ENCODE data around the gene MAP1S. TPM values are rescaled to one million over a fixed set of nuclear protein-coding genes. Genes with fewer than 3 reads are reported as not detected.

MAP1S gene
- total RNA-seq, 4 donors from 2014 or later: 23.4 to 39.3 (median 31.2) TPM

DNA sequence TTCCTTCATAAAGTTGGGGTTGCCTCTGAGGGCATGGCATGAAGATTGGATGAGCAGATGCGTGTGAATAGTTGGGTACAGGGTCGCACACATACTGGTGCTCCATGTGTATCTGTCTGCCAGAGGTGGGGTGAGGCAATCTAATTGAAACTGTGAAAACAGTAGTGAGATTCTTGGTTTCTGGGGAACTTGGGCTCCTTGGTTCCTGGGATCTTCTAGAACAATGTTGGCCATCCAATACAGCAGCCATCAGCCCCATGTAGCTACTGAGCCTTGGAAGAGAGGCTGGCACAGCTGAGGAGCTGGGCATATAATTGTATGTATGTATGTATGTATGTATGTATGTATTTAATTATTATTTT is 32.6 kb downstream of the MAP1S start:
- no peaks in the 10 kb centered on the region for H3K36me3 ChIP-seq
- TF ChIP-seq EP300 (IDR thresholded peaks at IDR 0.05): no peak
- TF ChIP-seq, protein P1, sequence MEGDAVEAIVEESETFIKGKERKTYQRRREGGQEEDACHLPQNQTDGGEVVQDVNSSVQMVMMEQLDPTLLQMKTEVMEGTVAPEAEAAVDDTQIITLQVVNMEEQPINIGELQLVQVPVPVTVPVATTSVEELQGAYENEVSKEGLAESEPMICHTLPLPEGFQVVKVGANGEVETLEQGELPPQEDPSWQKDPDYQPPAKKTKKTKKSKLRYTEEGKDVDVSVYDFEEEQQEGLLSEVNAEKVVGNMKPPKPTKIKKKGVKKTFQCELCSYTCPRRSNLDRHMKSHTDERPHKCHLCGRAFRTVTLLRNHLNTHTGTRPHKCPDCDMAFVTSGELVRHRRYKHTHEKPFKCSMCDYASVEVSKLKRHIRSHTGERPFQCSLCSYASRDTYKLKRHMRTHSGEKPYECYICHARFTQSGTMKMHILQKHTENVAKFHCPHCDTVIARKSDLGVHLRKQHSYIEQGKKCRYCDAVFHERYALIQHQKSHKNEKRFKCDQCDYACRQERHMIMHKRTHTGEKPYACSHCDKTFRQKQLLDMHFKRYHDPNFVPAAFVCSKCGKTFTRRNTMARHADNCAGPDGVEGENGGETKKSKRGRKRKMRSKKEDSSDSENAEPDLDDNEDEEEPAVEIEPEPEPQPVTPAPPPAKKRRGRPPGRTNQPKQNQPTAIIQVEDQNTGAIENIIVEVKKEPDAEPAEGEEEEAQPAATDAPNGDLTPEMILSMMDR (IDR thresholded peaks at IDR 0.05): no peak
- no peak for TF ChIP-seq POLR2A (IDR thresholded peaks at IDR 0.05)
- peak overlapping the region in 2 of 4 donors; percentile 21 to 31 for H3K4me3 ChIP-seq
- DNase-seq (ENCODE audit: low spot score in 2 of 2): no peak
- H3K27me3 ChIP-seq: peaks cover 0 to 14% of the 10 kb centered on the region in 2 donors
- 77 to 89% methylated on average over 2 of the region's 2 CpGs for WGBS, 2 donors
- H3K27ac ChIP-seq: peak overlapping the region in 3 of 4 donors; percentile 60 to 77 (median 61)
- H3K4me1 ChIP-seq: peaks cover 0 to 18% (median 7%) of the 10 kb centered on the region in 4 donors
- no peaks in the 10 kb centered on the region for H3K9me3 ChIP-seq

DNA sequence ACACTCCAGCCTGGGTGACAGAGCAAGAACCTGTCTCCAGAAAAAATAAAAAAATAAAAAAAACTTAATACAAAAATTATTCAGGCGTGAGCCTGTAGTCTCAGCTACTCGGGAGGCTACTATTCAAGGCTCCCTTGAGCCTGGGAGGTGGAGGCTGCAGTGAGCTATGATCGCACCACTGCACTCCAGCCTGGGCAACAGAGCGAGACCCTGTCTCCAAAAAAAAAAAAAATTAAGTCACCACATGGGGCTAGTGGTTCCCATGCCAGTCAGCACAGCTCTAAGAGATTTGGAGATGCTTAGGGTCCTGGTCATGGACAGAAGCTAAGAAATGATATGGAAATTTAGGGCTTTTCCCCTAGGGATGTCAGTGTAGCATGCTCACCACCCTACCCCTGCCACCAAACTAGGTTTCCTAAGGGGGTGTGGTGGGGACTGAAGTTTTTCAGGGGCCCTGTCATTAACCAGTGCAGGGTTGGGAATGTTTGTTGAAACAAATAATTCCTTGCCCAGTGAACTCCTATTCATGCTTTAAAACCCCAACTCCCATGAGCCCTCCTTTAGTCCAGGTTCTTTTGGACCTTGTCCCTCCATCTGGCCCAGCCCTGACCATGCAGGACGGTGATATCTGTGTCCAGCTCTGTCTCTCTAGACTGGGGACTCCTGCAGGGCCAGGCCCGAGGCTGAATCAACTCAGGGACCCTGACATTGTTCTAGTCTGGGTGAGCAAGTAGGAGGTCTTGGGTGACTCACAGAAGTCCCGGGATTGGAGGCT is 33.8 kb downstream of the MAP1S start:
- Histone ChIP-seq H3K4me3 (no peak overlapping the region), H3K27me3 (peaks cover 0 to 5% of the 10 kb centered on the region in 2 donors), H3K36me3 (no peaks in the 10 kb centered on the region), H3K9me3 (no peaks in the 10 kb centered on the region), H3K27ac (no peak overlapping the region), H3K4me1 (peaks cover 0 to 14% (median 4%) of the 10 kb centered on the region in 4 donors)
- no peak for DNase-seq (ENCODE audit: low spot score in 2 of 2)
- TF ChIP-seq POLR2A (IDR thresholded peaks at IDR 0.05) (no peak), EP300 (IDR thresholded peaks at IDR 0.05) (no peak)
- TF ChIP-seq, protein P1 (IDR thresholded peaks at IDR 0.05): no peak
- 80 to 85% methylated on average over 7 of the region's 7 CpGs for WGBS, 2 donors

DNA sequence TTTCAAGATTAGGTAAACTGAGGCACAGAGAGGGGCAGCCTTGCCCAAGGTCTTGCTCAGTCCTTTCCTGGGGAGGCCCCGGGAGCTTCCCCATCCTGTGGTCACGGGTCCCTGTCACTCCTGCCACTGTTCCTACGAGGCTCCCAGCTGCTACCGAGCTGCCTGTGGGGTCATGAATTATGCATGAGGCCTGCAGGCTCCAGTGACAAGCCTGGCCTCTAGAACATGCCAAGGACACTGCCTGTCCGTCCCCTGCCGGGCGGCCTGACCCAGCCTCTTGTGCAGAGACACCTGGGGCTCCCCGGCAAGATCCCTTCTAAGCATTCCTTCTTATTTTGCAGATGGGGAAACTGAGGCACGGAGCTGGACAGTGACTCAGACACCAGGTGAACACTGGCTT is 34.7 kb downstream of the MAP1S start:
- Histone ChIP-seq H3K4me1 (peaks cover 0 to 12% (median 3%) of the 10 kb centered on the region in 4 donors), H3K4me3 (no peak overlapping the region), H3K27me3 (no peaks in the 10 kb centered on the region), H3K9me3 (no peaks in the 10 kb centered on the region), H3K36me3 (no peaks in the 10 kb centered on the region), H3K27ac (no peak overlapping the region)
- DNase-seq (ENCODE audit: low spot score in 2 of 2): no peak
- WGBS, 2 donors: 46 to 63% methylated on average over 9 of the region's 9 CpGs
- no peak for TF ChIP-seq EP300 (IDR thresholded peaks at IDR 0.05)
- TF ChIP-seq POLR2A (IDR thresholded peaks at IDR 0.05): no peak
- TF ChIP-seq, protein P1 (IDR thresholded peaks at IDR 0.05): no peak

DNA sequence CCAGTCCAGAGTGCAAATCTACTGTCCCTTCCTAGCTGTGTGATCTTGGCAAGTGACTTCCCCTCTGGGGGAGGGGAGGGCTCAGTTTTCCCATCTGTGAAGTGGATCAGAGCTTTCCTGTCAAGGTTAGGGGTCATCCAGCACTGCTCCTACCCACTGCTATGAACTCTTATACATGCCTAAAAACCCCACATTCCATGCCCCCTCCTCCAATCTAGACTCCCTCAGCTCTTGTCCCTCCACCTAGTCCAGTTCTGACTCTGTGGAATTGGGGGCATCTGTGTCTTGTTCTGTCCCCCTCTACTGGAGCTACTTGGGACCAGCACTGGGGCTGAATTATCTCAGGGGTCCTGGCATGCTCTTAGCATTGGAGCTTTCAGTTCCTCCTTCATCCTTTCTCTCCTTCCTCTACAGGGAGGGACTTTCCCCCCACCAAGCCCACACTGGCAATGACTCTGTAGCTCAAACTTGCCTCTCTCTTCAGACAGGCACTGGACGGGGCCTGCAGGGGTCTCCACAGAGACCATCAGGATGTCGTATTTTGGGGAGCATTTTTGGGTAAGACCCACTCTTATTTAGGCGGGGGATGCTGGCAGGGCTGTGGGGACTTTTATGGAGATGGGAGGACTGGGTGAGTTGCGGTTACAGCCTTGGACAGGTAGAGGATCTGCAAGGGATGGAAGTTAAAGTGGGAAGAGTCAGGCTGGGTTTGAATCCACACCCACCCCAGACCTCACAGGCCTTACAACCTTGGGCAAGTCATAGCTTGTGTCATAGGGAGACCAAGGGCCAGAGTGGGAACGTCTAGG is 35.6 kb downstream of the MAP1S start:
- H3K36me3 ChIP-seq: no peaks in the 10 kb centered on the region
- DNase-seq (ENCODE audit: low spot score in 2 of 2): no peak
- WGBS, 2 donors: 70 to 77% methylated on average over 5 of the region's 5 CpGs
- H3K4me1 ChIP-seq: peaks cover 0 to 11% (median 3%) of the 10 kb centered on the region in 4 donors
- no peaks in the 10 kb centered on the region for H3K27me3 ChIP-seq
- H3K27ac ChIP-seq: no peak overlapping the region
- no peak overlapping the region for H3K4me3 ChIP-seq
- H3K9me3 ChIP-seq: no peaks in the 10 kb centered on the region
- TF ChIP-seq POLR2A (IDR thresholded peaks at IDR 0.05): no peak
- TF ChIP-seq, protein P1 (IDR thresholded peaks at IDR 0.05): no peak
- no peak for TF ChIP-seq EP300 (IDR thresholded peaks at IDR 0.05)

DNA sequence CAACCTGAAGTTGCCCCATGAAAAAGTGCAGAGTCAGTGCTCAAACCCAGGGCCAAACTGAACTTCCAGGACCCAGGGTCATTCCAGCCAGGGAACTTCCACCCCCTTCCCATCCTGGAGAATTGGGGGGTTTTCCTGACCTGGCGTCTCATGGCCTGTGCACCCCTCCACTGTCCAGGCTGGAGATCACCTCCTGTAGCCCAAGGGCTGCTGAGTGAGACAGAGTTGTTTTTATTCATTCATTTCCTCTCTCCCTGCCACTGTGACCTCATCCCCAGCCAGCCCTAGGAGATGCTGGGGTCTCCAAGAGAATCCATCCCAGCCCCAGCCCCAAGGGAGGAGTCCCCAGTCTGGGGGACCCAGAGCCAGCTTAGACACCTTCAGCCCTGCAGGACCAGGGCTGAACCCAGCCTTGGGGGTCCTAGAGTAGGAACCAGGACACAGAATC is 36.2 kb downstream of the MAP1S start:
- H3K36me3 ChIP-seq: no peaks in the 10 kb centered on the region
- H3K27me3 ChIP-seq: no peaks in the 10 kb centered on the region
- 24 to 80% methylated on average over 1 of the region's 1 CpG for WGBS, 2 donors
- TF ChIP-seq, protein P1 (IDR thresholded peaks at IDR 0.05): no peak
- TF ChIP-seq POLR2A (IDR thresholded peaks at IDR 0.05): no peak
- no peak overlapping the region for H3K27ac ChIP-seq
- H3K4me1 ChIP-seq: peaks cover 0 to 8% (median 3%) of the 10 kb centered on the region in 4 donors
- no peak overlapping the region for H3K4me3 ChIP-seq
- no peaks in the 10 kb centered on the region for H3K9me3 ChIP-seq
- no peak for DNase-seq (ENCODE audit: low spot score in 2 of 2)

All from tibial nerve (tissue), 4 donors.